Measurements from ENCODE around the gene ME3. TPM values are rescaled to one million over a fixed set of nuclear protein-coding genes. Genes with fewer than 3 reads are reported as not detected.

Gene ME3
- total RNA-seq, 1 experiment from 2014 or later, result 0.30 TPM

DNA sequence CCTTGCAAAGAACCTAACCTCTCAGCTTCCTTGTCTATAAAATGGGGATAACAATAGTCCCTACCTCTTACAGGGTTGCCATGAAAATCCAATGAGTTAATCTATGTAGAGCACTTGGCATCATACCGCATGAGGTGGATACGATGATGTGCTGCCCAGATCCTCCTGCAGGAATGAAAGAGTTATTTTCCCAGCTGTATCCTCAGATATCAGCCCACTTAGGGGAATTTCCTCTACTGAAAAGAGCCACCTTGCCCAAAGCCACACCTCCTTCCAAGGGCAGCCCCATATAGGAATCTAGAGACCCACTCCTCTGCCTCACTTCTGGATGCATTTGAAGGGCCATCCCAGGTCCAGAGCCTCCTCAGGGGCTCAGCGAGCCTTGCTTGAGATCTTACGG, 169.3 kb downstream of the ME3 start:
- Histone ChIP-seq H2AFZ (ENCODE audit: low read depth, low read length, poor library complexity, severe bottlenecking) (no peak overlapping the region), H3K27me3 (ENCODE audit: insufficient read depth, low read length) (no peaks in the 10 kb centered on the region), H3K9ac (ENCODE audit: low read length) (no peak overlapping the region), H3K36me3 (ENCODE audit: control insufficient read depth in 1 of 2, insufficient read depth in 2 of 2, low read length in 2 of 2) (no peaks in the 10 kb centered on the region), H3K27ac (ENCODE audit: low read depth, low read length) (no peak overlapping the region), H3K4me1 (ENCODE audit: control insufficient read depth in 1 of 2, insufficient read depth in 2 of 2, low read length in 2 of 2) (no peaks in the 10 kb centered on the region), H3K4me3 (replicated peaks in 1 of 2; ENCODE audit: low read depth in 1 of 2, low read length in 2 of 2) (no peak overlapping the region), H3K9me2 (ENCODE audit: insufficient read depth) (no peaks in the 10 kb centered on the region), H3K4me2 (ENCODE audit: low read length) (no peak overlapping the region), H3K9me3 (ENCODE audit: control insufficient read depth in 1 of 2, insufficient read depth in 1 of 2, low read depth in 1 of 2, low read length in 2 of 2) (no peaks in the 10 kb centered on the region), H4K20me1 (ENCODE audit: insufficient read depth) (no peaks in the 10 kb centered on the region), H3K79me2 (ENCODE audit: insufficient read depth, low read length) (no peaks in the 10 kb centered on the region)
- DNase-seq (ENCODE audit: low read depth, low spot score), result no peak
- TF ChIP-seq EGR1 (IDR thresholded peaks at IDR 0.05; ENCODE audit: low read depth), result no peak
- no peak for TF ChIP-seq ZFX (IDR thresholded peaks at IDR 0.05)
- POLR2A ChIA-PET, result no interaction called here
- RAD21 ChIA-PET (ENCODE audit: low non-redundant PET in 1 of 2, low total read pairs in 2 of 2, uncharacterized antibody in 2 of 2, unreplicated experiment in 2 of 2), result no interaction called here
- no peak for ATAC-seq
- BruUV-seq (replicated peaks), result no TSS peak
- CTCF ChIA-PET, result no interaction called here
- intact Hi-C loops (cut with micrococcal nuclease), result no loop called here

DNA sequence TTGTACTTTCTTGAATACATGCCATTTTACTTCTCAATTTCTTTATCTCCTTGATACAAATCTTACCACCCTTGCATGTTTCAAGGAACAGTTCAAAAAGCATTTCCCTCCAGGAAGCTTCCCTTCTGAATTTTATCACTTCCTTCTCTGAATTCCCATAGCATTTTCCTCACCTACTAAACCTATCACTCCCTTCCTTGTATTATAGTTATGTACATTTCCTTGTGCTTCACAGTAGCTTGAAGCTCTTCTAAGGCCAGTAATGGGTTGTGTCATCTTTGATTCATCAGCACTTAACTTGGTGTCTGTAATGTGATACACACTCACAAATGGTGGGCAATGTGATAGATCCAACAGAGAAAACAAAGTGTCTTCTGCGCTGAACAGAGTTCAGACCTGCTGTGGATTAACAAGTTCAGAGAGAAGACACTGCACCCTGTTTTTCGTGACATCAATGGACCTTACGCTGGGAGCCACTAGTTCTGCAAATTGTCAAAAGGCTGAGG, 170.2 kb downstream of the ME3 start:
- ATAC-seq (no peak), DNase-seq (ENCODE audit: low read depth, low spot score) (no peak)
- Histone ChIP-seq H3K27ac (ENCODE audit: low read depth, low read length) (no peak overlapping the region), H3K9ac (ENCODE audit: low read length) (no peak overlapping the region), H3K9me3 (ENCODE audit: control insufficient read depth in 1 of 2, insufficient read depth in 1 of 2, low read depth in 1 of 2, low read length in 2 of 2) (no peaks in the 10 kb centered on the region), H3K79me2 (ENCODE audit: insufficient read depth, low read length) (no peaks in the 10 kb centered on the region), H3K27me3 (ENCODE audit: insufficient read depth, low read length) (no peaks in the 10 kb centered on the region), H3K36me3 (ENCODE audit: control insufficient read depth in 1 of 2, insufficient read depth in 2 of 2, low read length in 2 of 2) (no peaks in the 10 kb centered on the region), H3K4me3 (replicated peaks in 1 of 2; ENCODE audit: low read depth in 1 of 2, low read length in 2 of 2) (no peak overlapping the region), H3K9me2 (ENCODE audit: insufficient read depth) (no peaks in the 10 kb centered on the region), H2AFZ (ENCODE audit: low read depth, low read length, poor library complexity, severe bottlenecking) (no peak overlapping the region), H3K4me2 (ENCODE audit: low read length) (no peak overlapping the region), H3K4me1 (ENCODE audit: control insufficient read depth in 1 of 2, insufficient read depth in 2 of 2, low read length in 2 of 2) (no peaks in the 10 kb centered on the region; a peak in 1 of 4 replicates), H4K20me1 (ENCODE audit: insufficient read depth) (no peaks in the 10 kb centered on the region)
- CTCF ChIA-PET, result no interaction called here
- intact Hi-C loops (cut with micrococcal nuclease), result no loop called here
- POLR2A ChIA-PET, result no interaction called here
- RAD21 ChIA-PET (ENCODE audit: low non-redundant PET in 1 of 2, low total read pairs in 2 of 2, uncharacterized antibody in 2 of 2, unreplicated experiment in 2 of 2), result no interaction called here
- no TSS peak for BruUV-seq (replicated peaks)
- no peak for TF ChIP-seq YY1 (IDR thresholded peaks at IDR 0.05; ENCODE audit: extremely low read depth, insufficient replicate concordance, low read depth, low read length)
- TF ChIP-seq, protein P1, sequence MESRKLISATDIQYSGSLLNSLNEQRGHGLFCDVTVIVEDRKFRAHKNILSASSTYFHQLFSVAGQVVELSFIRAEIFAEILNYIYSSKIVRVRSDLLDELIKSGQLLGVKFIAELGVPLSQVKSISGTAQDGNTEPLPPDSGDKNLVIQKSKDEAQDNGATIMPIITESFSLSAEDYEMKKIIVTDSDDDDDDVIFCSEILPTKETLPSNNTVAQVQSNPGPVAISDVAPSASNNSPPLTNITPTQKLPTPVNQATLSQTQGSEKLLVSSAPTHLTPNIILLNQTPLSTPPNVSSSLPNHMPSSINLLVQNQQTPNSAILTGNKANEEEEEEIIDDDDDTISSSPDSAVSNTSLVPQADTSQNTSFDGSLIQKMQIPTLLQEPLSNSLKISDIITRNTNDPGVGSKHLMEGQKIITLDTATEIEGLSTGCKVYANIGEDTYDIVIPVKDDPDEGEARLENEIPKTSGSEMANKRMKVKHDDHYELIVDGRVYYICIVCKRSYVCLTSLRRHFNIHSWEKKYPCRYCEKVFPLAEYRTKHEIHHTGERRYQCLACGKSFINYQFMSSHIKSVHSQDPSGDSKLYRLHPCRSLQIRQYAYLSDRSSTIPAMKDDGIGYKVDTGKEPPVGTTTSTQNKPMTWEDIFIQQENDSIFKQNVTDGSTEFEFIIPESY (IDR thresholded peaks at IDR 0.05; ENCODE audit: extremely low read depth, insufficient replicate concordance, low read length), result no peak
- TF ChIP-seq CEBPB (IDR thresholded peaks at IDR 0.05; ENCODE audit: low read depth), result no peak
- TF ChIP-seq, protein P2, sequence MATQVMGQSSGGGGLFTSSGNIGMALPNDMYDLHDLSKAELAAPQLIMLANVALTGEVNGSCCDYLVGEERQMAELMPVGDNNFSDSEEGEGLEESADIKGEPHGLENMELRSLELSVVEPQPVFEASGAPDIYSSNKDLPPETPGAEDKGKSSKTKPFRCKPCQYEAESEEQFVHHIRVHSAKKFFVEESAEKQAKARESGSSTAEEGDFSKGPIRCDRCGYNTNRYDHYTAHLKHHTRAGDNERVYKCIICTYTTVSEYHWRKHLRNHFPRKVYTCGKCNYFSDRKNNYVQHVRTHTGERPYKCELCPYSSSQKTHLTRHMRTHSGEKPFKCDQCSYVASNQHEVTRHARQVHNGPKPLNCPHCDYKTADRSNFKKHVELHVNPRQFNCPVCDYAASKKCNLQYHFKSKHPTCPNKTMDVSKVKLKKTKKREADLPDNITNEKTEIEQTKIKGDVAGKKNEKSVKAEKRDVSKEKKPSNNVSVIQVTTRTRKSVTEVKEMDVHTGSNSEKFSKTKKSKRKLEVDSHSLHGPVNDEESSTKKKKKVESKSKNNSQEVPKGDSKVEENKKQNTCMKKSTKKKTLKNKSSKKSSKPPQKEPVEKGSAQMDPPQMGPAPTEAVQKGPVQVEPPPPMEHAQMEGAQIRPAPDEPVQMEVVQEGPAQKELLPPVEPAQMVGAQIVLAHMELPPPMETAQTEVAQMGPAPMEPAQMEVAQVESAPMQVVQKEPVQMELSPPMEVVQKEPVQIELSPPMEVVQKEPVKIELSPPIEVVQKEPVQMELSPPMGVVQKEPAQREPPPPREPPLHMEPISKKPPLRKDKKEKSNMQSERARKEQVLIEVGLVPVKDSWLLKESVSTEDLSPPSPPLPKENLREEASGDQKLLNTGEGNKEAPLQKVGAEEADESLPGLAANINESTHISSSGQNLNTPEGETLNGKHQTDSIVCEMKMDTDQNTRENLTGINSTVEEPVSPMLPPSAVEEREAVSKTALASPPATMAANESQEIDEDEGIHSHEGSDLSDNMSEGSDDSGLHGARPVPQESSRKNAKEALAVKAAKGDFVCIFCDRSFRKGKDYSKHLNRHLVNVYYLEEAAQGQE (IDR thresholded peaks at IDR 0.05; ENCODE audit: low read depth), result no peak
- TF ChIP-seq EZH2 (IDR thresholded peaks at IDR 0.05), result no peak
- TF ChIP-seq, protein P3, sequence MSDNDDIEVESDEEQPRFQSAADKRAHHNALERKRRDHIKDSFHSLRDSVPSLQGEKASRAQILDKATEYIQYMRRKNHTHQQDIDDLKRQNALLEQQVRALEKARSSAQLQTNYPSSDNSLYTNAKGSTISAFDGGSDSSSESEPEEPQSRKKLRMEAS (IDR thresholded peaks at IDR 0.05), result no peak
- TF ChIP-seq EGR1 (IDR thresholded peaks at IDR 0.05; ENCODE audit: low read depth), result no peak
- no peak for TF ChIP-seq SP1 (IDR thresholded peaks at IDR 0.05; ENCODE audit: low read depth)
- TF ChIP-seq, protein P4, sequence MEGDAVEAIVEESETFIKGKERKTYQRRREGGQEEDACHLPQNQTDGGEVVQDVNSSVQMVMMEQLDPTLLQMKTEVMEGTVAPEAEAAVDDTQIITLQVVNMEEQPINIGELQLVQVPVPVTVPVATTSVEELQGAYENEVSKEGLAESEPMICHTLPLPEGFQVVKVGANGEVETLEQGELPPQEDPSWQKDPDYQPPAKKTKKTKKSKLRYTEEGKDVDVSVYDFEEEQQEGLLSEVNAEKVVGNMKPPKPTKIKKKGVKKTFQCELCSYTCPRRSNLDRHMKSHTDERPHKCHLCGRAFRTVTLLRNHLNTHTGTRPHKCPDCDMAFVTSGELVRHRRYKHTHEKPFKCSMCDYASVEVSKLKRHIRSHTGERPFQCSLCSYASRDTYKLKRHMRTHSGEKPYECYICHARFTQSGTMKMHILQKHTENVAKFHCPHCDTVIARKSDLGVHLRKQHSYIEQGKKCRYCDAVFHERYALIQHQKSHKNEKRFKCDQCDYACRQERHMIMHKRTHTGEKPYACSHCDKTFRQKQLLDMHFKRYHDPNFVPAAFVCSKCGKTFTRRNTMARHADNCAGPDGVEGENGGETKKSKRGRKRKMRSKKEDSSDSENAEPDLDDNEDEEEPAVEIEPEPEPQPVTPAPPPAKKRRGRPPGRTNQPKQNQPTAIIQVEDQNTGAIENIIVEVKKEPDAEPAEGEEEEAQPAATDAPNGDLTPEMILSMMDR (IDR thresholded peaks at IDR 0.05 in 2 of 3, conservative IDR thresholded peaks at IDR 0.05 in 1 of 3; ENCODE audit: borderline replicate concordance in 1 of 3, insufficient read depth in 1 of 3, low read depth in 2 of 3, low read length in 2 of 3), result no peak
- no peak for TF ChIP-seq FOSL1 (IDR thresholded peaks at IDR 0.05; ENCODE audit: low read depth)
- TF ChIP-seq, protein P5, sequence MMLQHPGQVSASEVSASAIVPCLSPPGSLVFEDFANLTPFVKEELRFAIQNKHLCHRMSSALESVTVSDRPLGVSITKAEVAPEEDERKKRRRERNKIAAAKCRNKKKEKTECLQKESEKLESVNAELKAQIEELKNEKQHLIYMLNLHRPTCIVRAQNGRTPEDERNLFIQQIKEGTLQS (IDR thresholded peaks at IDR 0.05), result no peak
- no peak for TF ChIP-seq RAD21 (IDR thresholded peaks at IDR 0.05; ENCODE audit: low read depth)

Data from HCT116 (cell line).